ENCODE measurements around the gene SURF2. TPM values are rescaled to one million over a fixed set of nuclear protein-coding genes. Genes with fewer than 3 reads are reported as not detected.

The SURF2 gene
- total RNA-seq, 1 experiment from 2014 or later, result 29.6 TPM

- no peak for DNase-seq (ENCODE audit: low read depth)
Measured at GRCh38 chr9:133397370-133397769, 41.0 kb downstream of the SURF2 start.

GRCh38 chr9:133397895-133398294 lies 41.5 kb downstream of the SURF2 start:
- DNase-seq (ENCODE audit: low read depth), result no peak

DNA sequence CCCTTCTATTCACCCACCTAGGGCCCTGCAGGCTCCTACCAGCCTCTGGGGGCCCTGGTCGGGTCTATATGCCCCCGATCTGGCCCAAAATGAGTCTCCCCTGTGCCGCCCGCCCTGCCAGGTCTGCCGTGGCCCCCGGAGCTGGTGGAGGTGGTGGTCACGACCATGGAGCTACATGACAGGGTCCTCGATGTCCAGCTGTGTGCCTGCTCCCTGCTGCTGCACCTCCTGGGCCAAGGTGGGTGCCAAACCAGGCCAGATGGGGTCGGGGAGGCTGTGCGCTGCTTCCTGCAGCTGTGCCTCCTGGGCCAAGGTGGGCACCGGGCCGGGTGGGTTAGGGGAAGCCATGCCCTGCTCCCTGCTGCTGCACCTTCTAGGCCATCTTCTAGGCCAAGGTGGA lies 43.9 kb downstream of the SURF2 start:
- DNase-seq (ENCODE audit: low read depth), result no peak

- DNase-seq (ENCODE audit: low read depth), result no peak
Measured at GRCh38 chr9:133401588-133401987, 45.2 kb downstream of the SURF2 start.

GRCh38 chr9:133402689-133403088 lies 46.3 kb downstream of the SURF2 start:
- DNase-seq (ENCODE audit: low read depth), result no peak

DNA sequence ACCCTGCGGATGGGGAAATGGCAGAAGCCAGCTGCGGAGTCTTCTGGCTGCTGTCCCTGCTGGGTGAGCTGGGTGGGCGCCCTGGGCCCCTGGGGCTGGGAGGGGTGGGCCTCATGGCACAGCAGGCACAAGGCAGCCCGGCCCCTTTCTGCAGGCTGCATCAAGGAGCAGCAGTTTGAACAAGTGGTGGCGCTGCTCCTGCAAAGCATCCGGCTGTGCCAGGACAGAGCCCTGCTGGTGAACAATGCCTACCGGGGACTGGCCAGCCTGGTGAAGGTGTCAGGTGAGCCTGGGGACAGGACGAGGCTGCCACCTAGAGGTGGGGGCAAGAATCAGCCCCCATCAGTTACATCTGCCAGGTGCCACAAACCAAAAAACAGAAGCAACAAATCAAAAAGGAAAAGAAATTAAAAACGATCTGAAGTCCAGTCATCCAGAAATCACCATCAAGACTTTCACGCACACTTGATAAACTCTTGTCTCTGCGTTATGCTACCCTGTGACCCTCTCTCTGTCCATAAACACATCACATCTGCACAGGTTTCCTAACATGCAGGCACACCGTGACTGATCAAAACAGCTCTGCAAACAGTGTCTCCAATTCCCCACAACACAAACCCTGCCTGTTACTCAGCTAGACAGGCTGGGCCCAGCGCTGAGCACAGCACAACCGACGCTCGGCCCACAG lies 47.6 kb downstream of the SURF2 start:
- no peak for DNase-seq (ENCODE audit: low read depth)

DNA sequence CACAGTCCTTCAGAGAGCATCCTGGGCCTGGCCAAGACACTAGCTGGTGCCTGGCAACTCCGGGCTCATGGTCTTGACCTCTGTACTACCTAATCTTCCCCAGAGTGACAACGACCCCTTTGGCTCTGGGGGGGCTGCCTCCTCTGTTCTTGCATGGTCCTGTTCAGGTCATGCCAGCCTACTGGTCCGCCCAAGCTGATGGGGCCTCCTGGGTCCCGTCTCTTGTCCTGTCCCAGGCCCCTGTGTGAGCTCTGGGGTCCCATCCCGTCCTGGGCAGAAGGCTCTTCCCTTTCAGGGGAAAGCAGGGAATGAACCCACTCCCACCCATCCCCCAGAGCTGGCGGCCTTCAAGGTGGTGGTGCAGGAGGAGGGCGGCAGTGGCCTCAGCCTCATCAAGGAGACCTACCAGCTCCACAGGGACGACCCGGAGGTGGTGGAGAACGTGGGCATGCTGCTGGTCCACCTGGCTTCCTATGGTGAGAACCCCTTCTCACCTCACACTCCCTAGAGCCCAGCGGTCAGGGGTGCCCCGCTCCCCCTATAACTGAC lies 48.2 kb downstream of the SURF2 start:
- DNase-seq (ENCODE audit: low read depth), result no peak

DNA sequence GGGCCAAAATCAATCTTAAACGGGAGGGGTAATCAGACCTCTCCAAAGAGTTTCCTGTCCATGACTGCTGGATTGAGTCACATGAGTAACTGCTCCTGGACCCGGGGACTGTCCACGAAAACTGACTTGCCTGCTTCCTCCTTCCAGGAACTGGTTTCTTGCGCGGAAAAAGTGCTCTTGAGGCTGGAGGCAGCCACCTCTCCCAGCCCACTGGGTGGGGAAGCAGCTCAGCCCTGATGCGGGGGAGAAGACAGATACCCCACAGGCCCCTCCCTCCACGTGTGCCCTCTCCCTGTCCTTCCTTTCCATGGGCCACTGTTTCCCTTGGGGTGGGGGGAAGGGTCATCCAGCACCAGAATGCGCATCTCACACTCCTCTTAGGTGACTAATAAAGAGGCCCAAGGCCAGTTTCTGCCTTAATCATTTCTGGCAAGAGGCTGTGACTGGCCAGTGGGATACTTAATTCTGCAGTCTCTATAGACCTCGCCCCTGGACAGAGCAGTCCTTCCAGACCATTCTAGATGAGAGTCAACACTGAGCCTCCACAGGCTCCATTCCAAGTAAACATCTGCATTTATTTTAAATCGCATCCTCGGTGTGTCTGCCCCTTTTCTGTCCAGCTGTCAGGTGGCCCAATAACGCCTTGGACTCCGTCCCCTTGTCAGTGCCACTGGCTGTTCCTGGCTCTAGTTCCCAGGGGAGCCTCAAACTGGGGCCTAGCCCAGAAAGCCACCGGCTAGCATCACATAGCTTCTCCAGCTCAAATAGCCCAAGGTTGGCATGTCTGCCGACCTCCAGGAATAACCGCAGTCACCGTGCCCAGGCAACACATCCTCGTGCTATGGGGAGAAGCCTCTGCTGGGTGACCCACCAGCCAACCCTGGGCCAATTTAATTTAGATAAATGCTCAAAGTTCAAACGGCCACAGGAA lies 49.4 kb downstream of the SURF2 start:
- DNase-seq (ENCODE audit: low read depth), result no peak

DNA sequence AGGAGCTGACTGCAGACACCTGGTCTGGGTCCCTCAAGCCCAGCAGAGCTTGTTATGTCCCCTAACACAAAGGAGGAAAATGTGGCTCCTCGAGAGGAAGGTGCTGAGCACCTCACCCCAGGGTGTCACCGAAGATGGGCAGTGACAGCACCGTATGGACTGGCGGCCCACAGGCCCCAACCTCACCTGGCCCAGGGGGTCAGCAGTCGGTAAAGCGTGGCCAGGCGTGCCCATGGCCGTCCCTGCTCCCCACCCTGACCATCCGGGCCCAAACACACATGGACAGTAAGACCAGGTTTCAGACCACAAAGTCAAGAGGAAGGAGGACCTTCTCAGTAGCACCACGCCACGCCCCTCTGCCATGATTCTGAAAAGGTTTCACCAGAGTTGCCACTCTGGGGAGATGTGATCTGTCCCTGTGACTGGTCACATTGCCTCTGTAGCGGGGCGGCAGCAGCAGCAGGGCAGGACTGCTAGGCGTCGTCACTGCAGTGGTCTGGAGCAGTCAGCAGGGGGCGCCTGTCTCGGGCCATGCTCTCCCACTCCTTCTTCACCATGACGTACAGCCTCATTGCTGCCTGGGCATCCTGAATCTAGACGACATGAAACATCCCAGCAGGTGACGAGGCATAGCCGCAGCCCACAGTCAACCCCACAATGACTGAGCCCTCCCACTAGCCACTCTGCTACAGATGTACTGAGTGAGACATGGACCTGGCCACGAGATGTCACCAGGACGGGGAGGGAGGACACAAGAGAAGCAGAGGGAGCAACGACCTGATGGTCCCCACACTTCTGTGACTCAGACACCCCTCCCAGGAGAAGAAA lies 50.3 kb downstream of the SURF2 start:
- DNase-seq (ENCODE audit: low read depth), result peak; percentile 64

GRCh38 chr9:133408042-133408441 lies 51.7 kb downstream of the SURF2 start:
- no peak for DNase-seq (ENCODE audit: low read depth)

Other genes with a start within 250 kb of the SURF2 start
- 15.5 and 17.8 TPM in 2 replicates for gene RALGDS, start 235.3 kb upstream of the SURF2 start, total RNA-seq (2014; rRNA removed)
- 0.34 and 1.3 TPM in 2 replicates for gene GBGT1, start 192.6 kb upstream of the SURF2 start, total RNA-seq (2014; rRNA removed)
- not detected in 2 replicates for gene OBP2B, start 147.3 kb upstream of the SURF2 start, total RNA-seq (2014; rRNA removed)
- gene ABO, start 81.3 kb upstream of the SURF2 start, total RNA-seq (2014; rRNA removed), result not detected in 2 replicates
- 26.8 and 27.8 TPM in 2 replicates for gene SURF6, start 20.4 kb upstream of the SURF2 start, total RNA-seq (2014; rRNA removed)
- 28.5 and 30.5 TPM in 2 replicates for gene MED22, start 8.4 kb upstream of the SURF2 start, total RNA-seq (2014; rRNA removed)
- gene RPL7A, start 8.3 kb upstream of the SURF2 start, total RNA-seq (2014; rRNA removed), result 2,137 and 2,163 TPM in 2 replicates
- gene SURF1, start 63 bp upstream of the SURF2 start, total RNA-seq (2014; rRNA removed), result 12.2 and 22.8 TPM in 2 replicates
- 456 and 465 TPM in 2 replicates for gene SURF4, start 19.5 kb downstream of the SURF2 start, total RNA-seq (2014; rRNA removed)
- 0.45 and 1.4 TPM in 2 replicates for gene STKLD1, start 19.8 kb downstream of the SURF2 start, total RNA-seq (2014; rRNA removed)
- gene REXO4, start 61.5 kb downstream of the SURF2 start, total RNA-seq (2014; rRNA removed), result 21.0 and 23.6 TPM in 2 replicates
- gene ADAMTS13, start 65.8 kb downstream of the SURF2 start, total RNA-seq (2014; rRNA removed), result 1.6 and 2.3 TPM in 2 replicates
- 7.4 and 8.2 TPM in 2 replicates for gene CACFD1, start 103.4 kb downstream of the SURF2 start, total RNA-seq (2014; rRNA removed)
- gene SLC2A6, start 122.5 kb downstream of the SURF2 start, total RNA-seq (2014; rRNA removed), result 16.6 and 19.1 TPM in 2 replicates
- 0.63 TPM in 1 of 2 replicates, not detected in the other for gene MYMK, start 168.4 kb downstream of the SURF2 start, total RNA-seq (2014; rRNA removed)
- gene ADAMTSL2, start 178.2 kb downstream of the SURF2 start, total RNA-seq (2014; rRNA removed), result 0.32 TPM in 1 of 2 replicates, not detected in the other

Data from LHCN-M2 (cell line).